CD4-positive, alpha-beta memory T cell (primary cell): Measurements from ENCODE around the gene TMEM183A. TPM values are rescaled to one million over a fixed set of nuclear protein-coding genes. Genes with fewer than 3 reads are reported as not detected.
A peak's percentile ranks its signal among the peaks of the same experiment; 100 is the strongest.
"Not testable (repeated sequence)": the region's sequence is repeated elsewhere in the genome, so short reads cannot be mapped to it uniquely, and the experiment has no call there.

Source experiments
- CTCF ChIA-PET: fragments of 350-600 bp; sonication (Branson Sonifier 250); formaldehyde crosslinking; loops from one replicate; lab custom pipeline; 2021; ENCODE audit warnings: inconsistent platforms; ENCODE audit not compliant: partially characterized antibody; lab: Charles Lee
- POLR2A ChIA-PET: fragments of 350-600 bp; sonication (Branson Sonifier 250); formaldehyde crosslinking; loops from one replicate; lab custom pipeline; 2021; ENCODE audit not compliant: partially characterized antibody; lab: Charles Lee
- DNase-seq, 5 donors: peaks; one replicate each; pipeline versions ENCODE4 v3.0.0 to v3.0.0-alpha.2; 2020 to 2022; ENCODE audit warnings: mixed read lengths in 1 of 5
- H3K27ac ChIP-seq: one replicate; pipeline ENCODE4 v1.7.0; 2013; ENCODE audit warnings: low read depth, low read length
- H3K27me3 ChIP-seq: 2 replicates; pipeline ENCODE4 v1.7.0; 2013; ENCODE audit warnings: mild to moderate bottlenecking, low read length, moderate library complexity; ENCODE audit not compliant: insufficient read depth
- H3K36me3 ChIP-seq: 2 replicates; pipeline ENCODE4 v1.7.0; 2013; ENCODE audit warnings: mild to moderate bottlenecking, low read length, moderate library complexity; ENCODE audit not compliant: insufficient read depth
- H3K4me1 ChIP-seq: 2 replicates; pipeline ENCODE4 v1.7.0; 2013; ENCODE audit warnings: mild to moderate bottlenecking, low read length, moderate library complexity; ENCODE audit not compliant: insufficient read depth
- H3K4me3 ChIP-seq, 2 donors: one replicate each; pipeline ENCODE4 v1.7.0; 2013; ENCODE audit warnings: low read length in 2 of 2, mild to moderate bottlenecking in 1 of 2
- H3K9me3 ChIP-seq, 2 donors: one replicate each; pipeline ENCODE4 v1.7.0; 2013; ENCODE audit warnings: low read length in 2 of 2, control low read depth in 1 of 2; ENCODE audit not compliant: control insufficient read depth in 1 of 2
- H3K27ac Mint-ChIP-seq, 7 donors: one replicate each; pipeline ENCODE4 v1.8.0; 2020 to 2021; ENCODE audit warnings: mixed read lengths in 7 of 7, mild to moderate bottlenecking in 6 of 7, inconsistent platforms in 3 of 7, moderate library complexity in 3 of 7
- H3K27me3 Mint-ChIP-seq, 2 donors: one replicate each; pipeline ENCODE4 v1.8.0; 2020 to 2021; ENCODE audit warnings: mixed read lengths in 2 of 2
- H3K36me3 Mint-ChIP-seq, 2 donors: one replicate each; pipeline ENCODE4 v1.8.0; 2020 to 2021; ENCODE audit warnings: mixed read lengths in 2 of 2, inconsistent platforms in 1 of 2, mild to moderate bottlenecking in 1 of 2
- H3K4me1 Mint-ChIP-seq, 4 donors: one replicate each; pipeline ENCODE4 v1.8.0; 2020 to 2021; ENCODE audit warnings: mixed read lengths in 4 of 4, mild to moderate bottlenecking in 1 of 4
- H3K4me3 Mint-ChIP-seq, 8 donors: one replicate each; pipeline ENCODE4 v1.8.0; 2020 to 2021; ENCODE audit warnings: mixed read lengths in 8 of 8, mild to moderate bottlenecking in 7 of 8, moderate library complexity in 6 of 8, inconsistent platforms in 3 of 8
- H3K9me3 Mint-ChIP-seq, 8 donors: one replicate each; pipeline ENCODE4 v1.8.0; 2020 to 2021; ENCODE audit warnings: mixed read lengths in 8 of 8, mild to moderate bottlenecking in 5 of 8, inconsistent platforms in 3 of 8, moderate library complexity in 1 of 8
- intact Hi-C: fragments of 100-400 bp; cut with micrococcal nuclease; formaldehyde crosslinking; loops from one replicate; pipeline ENCODE4 v1.15.1; 2023
- polyA plus RNA-seq, 2 donors: library from polyadenylated mRNA; unstranded; fragments of 300-500 nt; fragmentation: Illumina TruSeq; gene quantifications; one replicate each; pipeline ENCODE4 v1.2.3, GENCODE V29; 2021
- total RNA-seq, 2 experiments: library from RNA; stranded (reverse); gene quantifications; one replicate each; pipeline ENCODE4 v1.2.3, GENCODE V29; 2021

Gene TMEM183A
- total and polyA plus RNA-seq, 4 experiments from 2014 or later: 53.9 to 71.2 (median 69.8) TPM

GRCh38 chr1:202972046-202972445 is 35.1 kb upstream of the TMEM183A start:
- peaks cover 0 to 2% of the 10 kb centered on the region in 2 donors for H3K36me3 Mint-ChIP-seq
- H3K9me3 Mint-ChIP-seq: no peaks in the 10 kb centered on the region
- Histone ChIP-seq H3K4me3 (no peak overlapping the region), H3K36me3 (no peaks in the 10 kb centered on the region), H3K27me3 (no peaks in the 10 kb centered on the region), H3K4me1 (peaks cover 16% of the 10 kb centered on the region), H3K9me3 (no peaks in the 10 kb centered on the region), H3K27ac (no peak overlapping the region)
- intact Hi-C loops: no loop called here
- no peak overlapping the region for H3K4me3 Mint-ChIP-seq
- ChIA-PET POLR2A (no interaction called here), CTCF (interaction anchor here (2.8 kb wide), 1 partner anchor 27 kb away, joined by 12 read pairs; no protein-coding TSS in a partner anchor)
- H3K27me3 Mint-ChIP-seq: peaks cover 4 to 7% of the 10 kb centered on the region in 2 donors
- no peak overlapping the region for H3K27ac Mint-ChIP-seq
- no peak for DNase-seq
- peaks cover 11 to 20% (median 15%) of the 10 kb centered on the region in 4 donors for H3K4me1 Mint-ChIP-seq

- H3K27me3 Mint-ChIP-seq: peaks cover 17 to 22% of the 10 kb centered on the region in 2 donors
- no peak overlapping the region for H3K4me3 Mint-ChIP-seq
- POLR2A ChIA-PET: no interaction called here
Observed at GRCh38 chr1:202974856-202975255, 32.3 kb upstream of the TMEM183A start.

GRCh38 chr1:202976633-202977032 is 30.5 kb upstream of the TMEM183A start:
- peaks cover 21 to 26% of the 10 kb centered on the region in 2 donors for H3K27me3 Mint-ChIP-seq
- Histone ChIP-seq H3K36me3 (no peaks in the 10 kb centered on the region), H3K9me3 (no peaks in the 10 kb centered on the region), H3K4me1 (no peaks in the 10 kb centered on the region), H3K27me3 (no peaks in the 10 kb centered on the region), H3K27ac (no peak overlapping the region), H3K4me3 (no peak overlapping the region)
- no peaks in the 10 kb centered on the region for H3K9me3 Mint-ChIP-seq
- no peak for DNase-seq
- intact Hi-C loops: no loop called here
- peaks cover 0 to under 1% (median under 1%) of the 10 kb centered on the region in 4 donors for H3K4me1 Mint-ChIP-seq
- H3K36me3 Mint-ChIP-seq: no peaks in the 10 kb centered on the region
- POLR2A ChIA-PET: no interaction called here
- H3K27ac Mint-ChIP-seq: no peak overlapping the region
- H3K4me3 Mint-ChIP-seq: no peak overlapping the region
- CTCF ChIA-PET: no interaction called here

More at GRCh38 chr1:202974856-202975255, 32.3 kb upstream of the TMEM183A start:
- intact Hi-C loops: no loop called here
- no peaks in the 10 kb centered on the region for H3K27me3 ChIP-seq
- no peaks in the 10 kb centered on the region for H3K36me3 ChIP-seq
- H3K27ac Mint-ChIP-seq: peak overlapping the region in 1 of 7 donors; percentile 4
- no peak overlapping the region for H3K4me3 ChIP-seq
- no peaks in the 10 kb centered on the region for H3K9me3 Mint-ChIP-seq
- DNase-seq: no peak
- CTCF ChIA-PET: no interaction called here
- H3K36me3 Mint-ChIP-seq: no peaks in the 10 kb centered on the region
- no peaks in the 10 kb centered on the region for H3K4me1 Mint-ChIP-seq
- no peak overlapping the region for H3K27ac ChIP-seq
- no peaks in the 10 kb centered on the region for H3K4me1 ChIP-seq
- H3K9me3 ChIP-seq: no peaks in the 10 kb centered on the region

GRCh38 chr1:202979459-202979858 is 27.7 kb upstream of the TMEM183A start:
- no peaks in the 10 kb centered on the region for H3K27me3 ChIP-seq
- no peak overlapping the region for H3K27ac ChIP-seq
- no peak overlapping the region for H3K27ac Mint-ChIP-seq
- H3K4me1 Mint-ChIP-seq: peaks cover 0 to 3% (median under 1%) of the 10 kb centered on the region in 4 donors
- intact Hi-C loops: no loop called here
- no peak overlapping the region for H3K4me3 ChIP-seq
- H3K4me3 Mint-ChIP-seq: no peak overlapping the region
- no peak for DNase-seq
- no peaks in the 10 kb centered on the region for H3K36me3 Mint-ChIP-seq
- H3K27me3 Mint-ChIP-seq: peaks cover 20 to 26% of the 10 kb centered on the region in 2 donors
- no peaks in the 10 kb centered on the region for H3K36me3 ChIP-seq
- ChIA-PET POLR2A (interaction anchor here (0.8 kb wide), 1 partner anchor 28 kb away, joined by 4 read pairs; the partner anchor contains the start of gene TMEM183A), CTCF (no interaction called here)
- H3K9me3 Mint-ChIP-seq: no peaks in the 10 kb centered on the region
- no peaks in the 10 kb centered on the region for H3K4me1 ChIP-seq
- H3K9me3 ChIP-seq: no peaks in the 10 kb centered on the region

GRCh38 chr1:202981939-202982338 is 25.2 kb upstream of the TMEM183A start:
- Mint-ChIP-seq H3K27me3 (peaks cover 18 to 27% of the 10 kb centered on the region in 2 donors), H3K9me3 (no peaks in the 10 kb centered on the region), H3K36me3 (no peaks in the 10 kb centered on the region), H3K4me3 (no peak overlapping the region), H3K27ac (no peak overlapping the region), H3K4me1 (peaks cover 0 to 3% (median under 1%) of the 10 kb centered on the region in 4 donors)
- no peak overlapping the region for H3K4me3 ChIP-seq
- no peak for DNase-seq
- H3K27ac ChIP-seq: no peak overlapping the region
- intact Hi-C loops: no loop called here
- ChIA-PET POLR2A (no interaction called here), CTCF (interaction anchor here (1.3 kb wide), 1 partner anchor 14 kb away, joined by 3 read pairs; no protein-coding TSS in a partner anchor)
- no peaks in the 10 kb centered on the region for H3K36me3 ChIP-seq
- H3K9me3 ChIP-seq: no peaks in the 10 kb centered on the region
- H3K4me1 ChIP-seq: no peaks in the 10 kb centered on the region
- no peaks in the 10 kb centered on the region for H3K27me3 ChIP-seq

- Histone ChIP-seq H3K9me3 (no peaks in the 10 kb centered on the region), H3K4me1 (no peaks in the 10 kb centered on the region), H3K27ac (no peak overlapping the region), H3K27me3 (no peaks in the 10 kb centered on the region), H3K36me3 (no peaks in the 10 kb centered on the region), H3K4me3 (no peak overlapping the region)
- DNase-seq: no peak
- ChIA-PET CTCF (no interaction called here), POLR2A (no interaction called here)
- Mint-ChIP-seq H3K27me3 (peaks cover 18 to 21% of the 10 kb centered on the region in 2 donors), H3K4me3 (no peak overlapping the region), H3K36me3 (no peaks in the 10 kb centered on the region), H3K9me3 (no peaks in the 10 kb centered on the region), H3K4me1 (peaks cover 0 to 3% (median under 1%) of the 10 kb centered on the region in 4 donors), H3K27ac (no peak overlapping the region)
- intact Hi-C loops: no loop called here
Observed at GRCh38 chr1:202982715-202983430, 24.3 kb upstream of the TMEM183A start.

GRCh38 chr1:202986120-202986519 is 21.1 kb upstream of the TMEM183A start:
- H3K4me3 Mint-ChIP-seq, H3K27me3 ChIP-seq, H3K4me1 ChIP-seq, H3K4me3 ChIP-seq, H3K36me3 ChIP-seq, H3K27ac Mint-ChIP-seq, intact Hi-C loops, POLR2A ChIA-PET, H3K27ac ChIP-seq, H3K4me1 Mint-ChIP-seq, DNase-seq, H3K9me3 ChIP-seq, H3K9me3 Mint-ChIP-seq, CTCF ChIA-PET, H3K36me3 Mint-ChIP-seq: not testable (repeated sequence)
- peaks cover 16 to 17% of the 10 kb centered on the region in 2 donors for H3K27me3 Mint-ChIP-seq
